ENCODE results near the gene WNT5B.

WNT5B gene

DNA sequence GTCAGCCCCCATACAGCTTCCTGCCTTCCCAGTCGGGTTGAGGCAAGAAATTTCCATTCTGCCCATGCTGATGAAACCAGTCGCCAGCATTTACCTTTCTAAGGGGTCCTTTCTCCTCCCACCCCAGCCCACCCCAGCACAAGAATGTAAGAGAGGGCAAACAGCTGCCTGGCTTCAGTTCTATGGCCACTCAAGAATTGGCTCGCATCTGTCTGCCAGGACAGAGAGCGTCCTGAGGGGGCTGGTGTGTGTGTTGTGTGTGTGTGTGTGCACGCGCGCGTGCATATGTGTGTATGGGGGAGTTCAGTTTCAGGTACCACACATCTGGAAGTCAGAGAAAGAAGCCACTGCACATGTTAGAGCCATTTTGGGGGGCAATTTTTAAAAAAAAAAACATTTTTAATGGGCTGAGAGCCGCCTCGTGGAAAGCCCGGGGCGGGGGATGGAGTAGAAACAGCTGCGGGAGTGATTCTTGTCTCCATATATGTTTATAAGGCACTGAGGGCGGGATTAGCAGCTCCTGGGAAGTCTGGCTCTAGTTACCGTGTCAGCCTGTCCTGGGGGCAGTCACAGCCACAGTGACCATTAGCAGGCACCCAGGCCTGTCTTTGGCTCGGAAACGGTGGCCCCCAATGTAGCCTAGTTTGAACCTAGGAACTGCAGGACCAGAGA is at the start of gene WNT5B:
WNT5B (plus strand) TSS at position 566 of the 672 bp plus-strand sequence. CDS start 2,124 bp downstream, outside the sequence.
- no peak for DNase-seq (ENCODE audit: low spot score)

GRCh38 chr12:1579651-1580435 is 49.2 kb upstream of the WNT5B start:
- DNase-seq (ENCODE audit: low spot score) = no peak

DNA sequence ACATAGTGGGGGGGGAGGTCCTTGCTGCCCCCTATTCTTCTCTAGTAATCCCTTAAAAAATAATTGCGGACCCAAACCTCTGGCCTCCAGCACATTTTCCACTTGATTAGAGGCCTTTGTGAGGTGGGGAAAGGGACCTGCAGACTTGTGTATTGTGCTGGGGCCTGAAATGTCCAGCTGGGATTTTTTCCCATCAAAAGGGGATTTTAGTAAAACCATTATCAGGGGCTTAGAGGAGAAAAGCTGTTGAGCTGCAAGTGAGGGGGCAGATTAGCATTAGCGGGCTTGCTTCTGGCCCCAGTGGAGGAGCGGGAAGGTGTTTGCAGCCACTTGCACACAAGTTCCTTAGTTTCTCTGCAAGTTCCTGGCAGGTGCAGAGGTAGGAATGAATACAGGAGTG is 48.5 kb upstream of the WNT5B start:
- no peak for DNase-seq (ENCODE audit: low spot score)

- DNase-seq (ENCODE audit: low spot score) = no peak
These were observed 46.9 kb upstream of the WNT5B start for GRCh38 chr12:1581973-1582708.

- DNase-seq (ENCODE audit: low spot score) = no peak
These were observed 46.4 kb upstream of the WNT5B start for GRCh38 chr12:1582709-1583050.

- peak; percentile 73 for DNase-seq (ENCODE audit: low spot score)
These were observed 45.5 kb upstream of the WNT5B start for GRCh38 chr12:1583421-1584078.

- no peak for DNase-seq (ENCODE audit: low spot score)
These were observed 44.7 kb upstream of the WNT5B start for GRCh38 chr12:1584326-1584725.

DNA sequence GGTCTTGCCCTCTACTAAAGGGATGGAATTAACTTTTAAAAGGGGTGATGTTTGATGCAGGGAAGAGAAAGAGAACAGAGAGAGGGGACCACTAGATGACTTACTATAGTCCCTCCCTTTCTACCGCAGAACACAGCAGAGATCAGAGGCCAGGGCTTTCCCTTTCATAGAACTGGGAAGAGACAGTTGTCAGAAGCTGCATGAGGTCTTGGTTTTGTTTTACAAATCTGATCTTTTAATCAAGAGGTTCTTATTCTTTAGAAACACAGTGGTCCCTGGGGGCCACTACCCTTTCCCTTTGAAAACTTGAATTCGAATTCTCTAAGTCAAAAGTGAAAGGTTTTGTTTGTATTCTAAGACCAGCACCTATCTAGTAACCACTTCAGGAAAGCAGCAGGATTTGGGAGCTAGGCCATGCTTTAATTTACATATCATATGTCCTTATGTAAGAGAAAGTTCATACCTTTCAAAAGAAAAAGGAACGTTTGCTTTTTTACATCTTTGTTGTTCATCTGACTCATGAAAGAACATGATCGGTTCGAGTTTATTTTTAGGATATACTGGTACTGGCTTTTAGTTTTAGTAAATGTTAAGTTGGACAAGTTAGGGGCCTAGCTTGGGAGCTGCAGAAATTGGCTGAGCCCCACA is 41.0 kb upstream of the WNT5B start:
- no peak for DNase-seq (ENCODE audit: low spot score)

GRCh38 chr12:1588575-1588947 is 40.5 kb upstream of the WNT5B start:
- DNase-seq (ENCODE audit: low spot score) = no peak

GRCh38 chr12:1590221-1590979 is 38.6 kb upstream of the WNT5B start:
- DNase-seq (ENCODE audit: low spot score) = no peak

GRCh38 chr12:1591034-1591433 is 38.0 kb upstream of the WNT5B start:
- DNase-seq (ENCODE audit: low spot score) = peak; percentile 74

DNA sequence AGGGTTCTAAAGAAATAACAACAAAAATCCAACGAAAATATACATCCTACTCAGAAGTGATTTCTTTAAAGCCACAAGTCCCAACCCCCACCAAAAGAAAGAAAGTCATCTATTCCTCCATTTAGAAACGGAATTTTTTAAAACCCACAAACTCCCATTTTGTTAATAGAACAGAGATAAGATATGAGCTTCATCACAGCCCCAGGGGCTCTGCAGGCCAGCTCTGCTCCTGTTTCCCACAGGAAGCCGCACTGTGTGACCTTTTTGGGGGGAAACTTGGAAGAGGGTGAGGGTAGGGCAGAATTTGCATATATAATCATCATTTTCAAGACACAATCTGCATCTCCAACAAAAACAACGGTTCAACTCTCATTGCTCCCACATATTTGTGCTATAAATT is 37.5 kb upstream of the WNT5B start:
- DNase-seq (ENCODE audit: low spot score) = no peak

DNA sequence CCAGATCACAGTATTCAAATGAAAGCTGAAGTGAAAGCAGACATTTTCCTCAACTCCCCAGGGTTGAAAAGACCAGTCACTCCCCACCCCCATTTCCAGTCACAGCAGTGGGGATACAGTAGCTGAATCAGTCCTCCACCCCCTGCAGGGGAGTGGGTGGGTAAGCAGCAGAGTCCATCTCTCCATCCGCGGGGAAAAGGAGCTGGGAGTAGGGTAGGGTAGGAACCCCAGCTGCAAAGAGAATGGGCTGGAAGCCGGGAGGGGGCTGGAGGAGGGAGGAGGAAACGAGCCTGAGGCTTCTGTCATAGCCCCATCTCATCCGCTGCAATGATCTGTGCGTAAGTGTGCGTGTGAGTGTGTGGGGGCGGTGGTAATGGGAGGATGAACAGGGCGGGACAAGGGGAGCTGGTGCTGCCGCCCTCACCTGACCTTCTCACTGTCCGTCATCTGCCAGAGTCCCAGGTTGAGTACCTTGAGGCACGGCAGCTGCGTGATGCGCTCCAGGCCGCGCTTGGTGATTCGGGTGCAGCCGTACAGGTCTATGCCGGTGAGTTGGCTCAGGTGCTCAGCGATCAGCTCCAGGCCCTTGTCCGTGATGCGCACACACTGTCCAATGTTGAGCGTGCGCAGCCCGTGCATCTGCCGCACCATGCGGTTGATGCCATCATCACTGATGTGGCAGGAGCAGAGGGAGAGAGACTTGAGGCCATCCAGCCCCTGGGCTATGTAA is 36.4 kb upstream of the WNT5B start:
- peak; percentile 62 for DNase-seq (ENCODE audit: low spot score)

- peak; percentile 43 for DNase-seq (ENCODE audit: low spot score)
These were observed 35.6 kb upstream of the WNT5B start for GRCh38 chr12:1593174-1594005.

- no peak for DNase-seq (ENCODE audit: low spot score)
These were observed 35.1 kb upstream of the WNT5B start for GRCh38 chr12:1594006-1594260.

DNA sequence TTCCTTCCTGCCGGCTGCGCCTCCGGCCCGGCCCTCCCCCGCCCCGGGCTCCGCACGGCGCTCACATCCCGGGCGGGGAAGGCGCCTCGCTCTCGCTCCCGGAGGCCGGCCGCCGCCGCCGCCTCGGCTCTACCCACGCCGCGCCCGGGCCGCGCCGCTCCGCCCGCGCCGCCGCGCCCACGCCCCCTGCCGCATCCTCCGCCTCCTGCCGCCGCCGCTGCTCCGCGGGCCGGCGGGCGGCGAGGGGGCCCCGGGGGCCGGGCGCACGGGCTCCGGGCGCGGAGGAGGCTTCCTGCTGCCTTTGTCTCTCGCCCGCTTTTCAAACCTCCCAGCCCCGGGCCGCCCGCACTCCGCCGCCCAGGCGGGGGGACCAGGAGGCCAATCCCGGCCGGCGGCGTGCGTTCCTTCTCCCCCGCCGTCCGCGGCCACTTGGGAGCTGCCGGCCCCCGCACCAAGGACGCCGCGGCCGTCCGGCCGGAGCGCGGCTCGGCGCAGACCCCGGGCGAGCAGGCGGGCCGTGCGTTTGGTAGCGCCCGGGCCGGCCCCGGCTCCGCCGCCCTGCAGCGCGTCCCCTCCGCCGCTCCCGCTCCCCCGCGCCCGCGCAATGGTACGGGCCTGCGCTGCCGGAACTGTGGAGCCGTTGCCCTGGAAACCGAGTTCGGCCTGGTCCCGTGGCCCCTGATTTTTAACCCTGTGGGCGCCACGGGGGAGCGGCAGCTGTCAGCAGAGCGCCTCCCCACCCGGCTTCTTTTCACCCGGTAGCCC is 34.6 kb upstream of the WNT5B start, which contains the start of gene FBXL14:
FBXL14 (minus strand) TSS at position 321 of the 765 bp plus-strand sequence. CDS start 515 bp downstream, outside the sequence.
- DNase-seq (ENCODE audit: low spot score) = peak; percentile 95

DNA sequence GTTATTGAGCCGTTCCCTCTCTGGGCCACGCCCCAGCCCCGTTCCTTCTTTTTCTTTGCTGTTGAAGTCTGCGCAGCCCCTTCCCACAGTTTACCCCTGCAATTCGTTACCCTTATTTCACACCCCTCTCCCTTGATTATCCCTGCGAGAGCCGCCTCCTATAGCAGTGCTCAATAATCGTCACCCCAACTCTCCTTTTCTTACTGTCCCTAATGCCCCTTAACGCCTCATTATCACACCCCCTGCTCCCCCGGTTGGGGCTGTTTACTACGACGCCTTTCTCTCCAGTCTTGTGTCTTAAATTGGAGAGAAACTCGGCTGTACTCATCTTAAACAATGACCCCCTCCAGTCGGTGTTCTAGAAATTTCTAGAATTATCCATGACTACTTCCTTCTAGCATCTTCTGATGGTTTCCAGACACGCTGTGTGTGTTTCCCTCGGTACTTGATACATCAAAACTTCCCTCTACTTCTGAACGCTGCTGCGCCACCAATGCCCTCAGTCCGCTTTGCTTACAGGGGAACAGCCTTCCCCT is 33.9 kb upstream of the WNT5B start:
- no peak for DNase-seq (ENCODE audit: low spot score)

DNA sequence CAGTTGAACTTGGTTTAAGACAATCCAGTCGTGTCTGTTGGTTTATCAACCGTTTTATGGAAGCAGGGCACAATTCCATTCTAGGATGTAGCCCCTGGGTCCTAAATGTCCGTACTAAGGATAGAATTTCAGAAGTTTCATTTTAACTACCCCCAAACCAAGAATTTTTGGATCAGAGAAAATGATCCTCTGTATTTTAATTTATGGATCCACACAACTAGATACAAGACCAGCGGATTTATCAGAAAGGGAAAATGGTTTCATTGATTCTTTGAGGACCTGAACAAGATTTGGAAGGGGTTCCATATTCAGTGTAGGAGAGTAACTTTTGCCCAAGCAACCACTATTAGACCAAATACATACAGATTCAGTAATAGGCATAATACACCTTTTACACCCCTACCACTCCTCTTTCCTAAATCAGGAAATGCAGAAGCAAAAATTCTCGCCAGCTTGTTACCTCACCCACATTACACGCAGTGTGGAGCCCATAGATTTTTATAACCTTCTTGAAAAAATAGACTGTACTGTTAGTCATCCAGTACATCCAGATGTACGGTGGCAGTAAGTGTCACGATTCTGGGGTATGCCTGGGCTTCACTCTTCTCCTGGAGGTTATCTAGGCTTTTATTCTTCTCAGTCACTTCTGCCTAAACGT is 33.2 kb upstream of the WNT5B start:
- no peak for DNase-seq (ENCODE audit: low spot score)

All from CD4-positive, alpha-beta T cell treated with Interleukin-2 at 100 ng/mL for 4 hours (primary cell).